Measurements from ENCODE around the gene TUFT1.

DNA sequence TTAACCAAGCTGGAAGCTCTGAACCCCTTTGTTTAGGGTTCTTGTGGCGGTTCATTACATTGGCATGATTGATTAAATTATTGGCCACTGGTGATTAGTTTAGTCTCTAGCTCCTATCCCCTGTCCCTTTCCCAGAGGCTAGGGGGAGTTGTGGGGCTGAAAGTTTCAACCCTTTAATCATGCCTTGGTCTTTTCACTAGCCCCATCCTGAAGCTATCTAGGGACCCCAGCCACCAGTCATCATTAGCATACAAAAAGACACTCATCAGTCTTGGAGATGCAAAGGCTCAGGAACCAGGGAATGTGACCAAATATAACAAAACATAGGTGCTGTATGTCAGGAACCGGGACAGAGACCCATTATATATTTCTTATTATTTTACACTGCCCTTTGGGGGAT, 37.1 kb downstream of the TUFT1 start:
- no peak for TF ChIP-seq POLR2A (IDR thresholded peaks at IDR 0.05)
- TF ChIP-seq, protein P1, sequence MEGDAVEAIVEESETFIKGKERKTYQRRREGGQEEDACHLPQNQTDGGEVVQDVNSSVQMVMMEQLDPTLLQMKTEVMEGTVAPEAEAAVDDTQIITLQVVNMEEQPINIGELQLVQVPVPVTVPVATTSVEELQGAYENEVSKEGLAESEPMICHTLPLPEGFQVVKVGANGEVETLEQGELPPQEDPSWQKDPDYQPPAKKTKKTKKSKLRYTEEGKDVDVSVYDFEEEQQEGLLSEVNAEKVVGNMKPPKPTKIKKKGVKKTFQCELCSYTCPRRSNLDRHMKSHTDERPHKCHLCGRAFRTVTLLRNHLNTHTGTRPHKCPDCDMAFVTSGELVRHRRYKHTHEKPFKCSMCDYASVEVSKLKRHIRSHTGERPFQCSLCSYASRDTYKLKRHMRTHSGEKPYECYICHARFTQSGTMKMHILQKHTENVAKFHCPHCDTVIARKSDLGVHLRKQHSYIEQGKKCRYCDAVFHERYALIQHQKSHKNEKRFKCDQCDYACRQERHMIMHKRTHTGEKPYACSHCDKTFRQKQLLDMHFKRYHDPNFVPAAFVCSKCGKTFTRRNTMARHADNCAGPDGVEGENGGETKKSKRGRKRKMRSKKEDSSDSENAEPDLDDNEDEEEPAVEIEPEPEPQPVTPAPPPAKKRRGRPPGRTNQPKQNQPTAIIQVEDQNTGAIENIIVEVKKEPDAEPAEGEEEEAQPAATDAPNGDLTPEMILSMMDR (IDR thresholded peaks at IDR 0.05) = no peak
- no peak for TF ChIP-seq POLR2AphosphoS5 (IDR thresholded peaks at IDR 0.05; ENCODE audit: insufficient read depth in 1 of 2, low read depth in 1 of 2)

All from vagina (tissue), 2 donors.